HUES48 (cell line): Measurements from ENCODE around the gene PRRC2C.
"Not testable (repeated sequence)": the region's sequence is repeated elsewhere in the genome, so short reads cannot be mapped to it uniquely, and the experiment has no call there.

Experiments
- H3K27ac ChIP-seq: one replicate; pipeline ENCODE4 v1.7.0; 2013; ENCODE audit warnings: low read depth, low read length, inconsistent platforms
- H3K27me3 ChIP-seq: 2 replicates; pipeline ENCODE4 v1.6.1; 2013; ENCODE audit warnings: mild to moderate bottlenecking, low read length; ENCODE audit not compliant: control insufficient read depth, insufficient read depth
- H3K36me3 ChIP-seq: 2 replicates; pipeline ENCODE4 v1.6.1; 2013; ENCODE audit warnings: low read length; ENCODE audit not compliant: control insufficient read depth, insufficient read depth
- H3K4me1 ChIP-seq: 2 replicates; pipeline ENCODE4 v1.6.1; 2013; ENCODE audit warnings: mild to moderate bottlenecking, low read length; ENCODE audit not compliant: control insufficient read depth, insufficient read depth
- H3K4me3 ChIP-seq: 2 replicates; pipeline ENCODE4 v1.5.1; 2013; ENCODE audit warnings: mild to moderate bottlenecking, low read depth, low read length
- H3K9ac ChIP-seq: 2 replicates; pipeline ENCODE4 v1.6.1; 2013; ENCODE audit warnings: mild to moderate bottlenecking, low read depth, low read length, moderate library complexity
- H3K9me3 ChIP-seq: 2 replicates; pipeline ENCODE4 v1.6.1; 2013; ENCODE audit warnings: low read length; ENCODE audit not compliant: control insufficient read depth, insufficient read depth

PRRC2C gene

GRCh38 chr1:171545523-171545922 is 60.2 kb downstream of the PRRC2C start:
- Histone ChIP-seq H3K9ac (no peak overlapping the region), H3K9me3 (no peaks in the 10 kb centered on the region), H3K36me3 (peaks cover 98% of the 10 kb centered on the region), H3K4me3 (no peak overlapping the region), H3K27ac (no peak overlapping the region), H3K27me3 (no peaks in the 10 kb centered on the region), H3K4me1 (no peaks in the 10 kb centered on the region)

- no peak overlapping the region for H3K4me3 ChIP-seq
- no peaks in the 10 kb centered on the region for H3K4me1 ChIP-seq
- H3K36me3 ChIP-seq = peaks cover 72% of the 10 kb centered on the region
- no peak overlapping the region for H3K27ac ChIP-seq
- H3K9me3 ChIP-seq = no peaks in the 10 kb centered on the region
- no peaks in the 10 kb centered on the region for H3K27me3 ChIP-seq
- H3K9ac ChIP-seq = no peak overlapping the region
Measured at GRCh38 chr1:171550050-171550449, 64.7 kb downstream of the PRRC2C start.

GRCh38 chr1:171550598-171551100 is 65.3 kb downstream of the PRRC2C start:
- not testable (repeated sequence) for H3K9me3 ChIP-seq, H3K9ac ChIP-seq, H3K27me3 ChIP-seq, H3K27ac ChIP-seq, H3K4me3 ChIP-seq, H3K4me1 ChIP-seq
- H3K36me3 ChIP-seq = peaks cover 72% of the 10 kb centered on the region

GRCh38 chr1:171553960-171554359 is 68.6 kb downstream of the PRRC2C start:
- not testable (repeated sequence) for H3K4me3 ChIP-seq, H3K27ac ChIP-seq, H3K4me1 ChIP-seq, H3K9me3 ChIP-seq, H3K9ac ChIP-seq, H3K27me3 ChIP-seq
- peaks cover 72% of the 10 kb centered on the region for H3K36me3 ChIP-seq

- Histone ChIP-seq H3K36me3 (peaks cover 99% of the 10 kb centered on the region), H3K4me3 (no peak overlapping the region), H3K27me3 (no peaks in the 10 kb centered on the region), H3K9me3 (no peaks in the 10 kb centered on the region), H3K4me1 (no peaks in the 10 kb centered on the region), H3K27ac (no peak overlapping the region), H3K9ac (no peak overlapping the region)
Measured at GRCh38 chr1:171563675-171564074, 78.3 kb downstream of the PRRC2C start.

- H3K27ac ChIP-seq = no peak overlapping the region
- H3K36me3 ChIP-seq = peaks cover 100% of the 10 kb centered on the region
Measured at GRCh38 chr1:171566467-171566866, 81.1 kb downstream of the PRRC2C start.

GRCh38 chr1:171570295-171570694 is 85.0 kb downstream of the PRRC2C start:
- H3K36me3 ChIP-seq = peaks cover 98% of the 10 kb centered on the region
- no peak overlapping the region for H3K4me3 ChIP-seq

More at GRCh38 chr1:171566467-171566866, 81.1 kb downstream of the PRRC2C start:
- H3K9ac ChIP-seq = no peak overlapping the region
- H3K4me1 ChIP-seq = no peaks in the 10 kb centered on the region
- H3K9me3 ChIP-seq = no peaks in the 10 kb centered on the region
- H3K27me3 ChIP-seq = no peaks in the 10 kb centered on the region
- H3K4me3 ChIP-seq = no peak overlapping the region

GRCh38 chr1:171576144-171576543 is 90.8 kb downstream of the PRRC2C start:
- H3K27ac ChIP-seq = no peak overlapping the region
- no peaks in the 10 kb centered on the region for H3K27me3 ChIP-seq
- peaks cover 98% of the 10 kb centered on the region for H3K36me3 ChIP-seq
- no peaks in the 10 kb centered on the region for H3K9me3 ChIP-seq
- no peak overlapping the region for H3K9ac ChIP-seq
- H3K4me1 ChIP-seq = no peaks in the 10 kb centered on the region
- no peak overlapping the region for H3K4me3 ChIP-seq

More at GRCh38 chr1:171570295-171570694, 85.0 kb downstream of the PRRC2C start:
- H3K9ac ChIP-seq = no peak overlapping the region
- H3K27me3 ChIP-seq = no peaks in the 10 kb centered on the region
- H3K27ac ChIP-seq = no peak overlapping the region
- no peaks in the 10 kb centered on the region for H3K9me3 ChIP-seq
- no peaks in the 10 kb centered on the region for H3K4me1 ChIP-seq

- peaks cover 98% of the 10 kb centered on the region for H3K36me3 ChIP-seq
- H3K27me3 ChIP-seq = no peaks in the 10 kb centered on the region
- H3K4me1 ChIP-seq = no peaks in the 10 kb centered on the region
Measured at GRCh38 chr1:171581226-171581625, 95.9 kb downstream of the PRRC2C start.

GRCh38 chr1:171581766-171582165 is 96.4 kb downstream of the PRRC2C start:
- H3K27ac ChIP-seq = no peak overlapping the region
- H3K9me3 ChIP-seq = no peaks in the 10 kb centered on the region
- no peak overlapping the region for H3K4me3 ChIP-seq
- peaks cover 96% of the 10 kb centered on the region for H3K36me3 ChIP-seq
- no peak overlapping the region for H3K9ac ChIP-seq
- H3K4me1 ChIP-seq = no peaks in the 10 kb centered on the region
- H3K27me3 ChIP-seq = no peaks in the 10 kb centered on the region

More at GRCh38 chr1:171581226-171581625, 95.9 kb downstream of the PRRC2C start:
- no peak overlapping the region for H3K4me3 ChIP-seq
- no peak overlapping the region for H3K27ac ChIP-seq
- no peaks in the 10 kb centered on the region for H3K9me3 ChIP-seq
- H3K9ac ChIP-seq = no peak overlapping the region

GRCh38 chr1:171582589-171582988 is 97.3 kb downstream of the PRRC2C start:
- H3K9me3 ChIP-seq = no peaks in the 10 kb centered on the region
- H3K36me3 ChIP-seq = peaks cover 96% of the 10 kb centered on the region
- H3K27ac ChIP-seq = no peak overlapping the region
- H3K27me3 ChIP-seq = no peaks in the 10 kb centered on the region
- no peak overlapping the region for H3K9ac ChIP-seq
- no peak overlapping the region for H3K4me3 ChIP-seq
- H3K4me1 ChIP-seq = no peaks in the 10 kb centered on the region
